Fibroblast of pulmonary artery (primary cell): ENCODE measurements around the gene AFF2.

ENCODE experiments used
- DNase-seq: peaks from one replicate; pipeline ENCODE4 v3.0.0-alpha.2; 2010; ENCODE audit warnings: low read depth
- H3K4me3 ChIP-seq: replicated peaks from 2 replicates; pipeline ENCODE4 v1.5.1; 2011; ENCODE audit warnings: low read depth, mild to moderate bottlenecking, control low read depth, low read length, moderate library complexity
- TF ChIP-seq, protein P1 (sequence below): IDR thresholded peaks from 2 replicates; pipeline ENCODE4 v1.5.1; 2011; ENCODE audit warnings: mild to moderate bottlenecking, control low read depth, low read length, inconsistent platforms; ENCODE audit errors: missing control alignments

The AFF2 gene

DNA sequence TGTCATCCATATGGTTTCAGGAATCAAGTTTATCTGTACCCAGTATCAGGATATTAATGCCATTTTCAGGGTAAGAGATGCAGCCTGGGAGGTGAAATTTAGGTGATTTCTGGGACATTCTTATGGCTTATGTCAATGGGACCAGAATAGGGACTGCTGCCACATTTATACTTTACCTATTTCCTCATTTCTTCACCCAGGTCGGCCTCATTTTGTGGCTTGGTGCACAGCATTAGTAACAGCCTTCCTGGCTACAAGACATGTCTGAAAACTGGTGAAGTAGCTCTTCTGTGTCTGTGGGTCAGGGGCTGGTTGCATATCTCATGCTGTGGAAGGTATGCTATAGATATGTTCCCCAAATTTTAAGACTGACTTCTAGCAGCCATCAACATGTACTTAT lies 284.8 kb downstream of the AFF2 start:
- H3K4me3 ChIP-seq = no peak overlapping the region
- TF ChIP-seq, protein P1, sequence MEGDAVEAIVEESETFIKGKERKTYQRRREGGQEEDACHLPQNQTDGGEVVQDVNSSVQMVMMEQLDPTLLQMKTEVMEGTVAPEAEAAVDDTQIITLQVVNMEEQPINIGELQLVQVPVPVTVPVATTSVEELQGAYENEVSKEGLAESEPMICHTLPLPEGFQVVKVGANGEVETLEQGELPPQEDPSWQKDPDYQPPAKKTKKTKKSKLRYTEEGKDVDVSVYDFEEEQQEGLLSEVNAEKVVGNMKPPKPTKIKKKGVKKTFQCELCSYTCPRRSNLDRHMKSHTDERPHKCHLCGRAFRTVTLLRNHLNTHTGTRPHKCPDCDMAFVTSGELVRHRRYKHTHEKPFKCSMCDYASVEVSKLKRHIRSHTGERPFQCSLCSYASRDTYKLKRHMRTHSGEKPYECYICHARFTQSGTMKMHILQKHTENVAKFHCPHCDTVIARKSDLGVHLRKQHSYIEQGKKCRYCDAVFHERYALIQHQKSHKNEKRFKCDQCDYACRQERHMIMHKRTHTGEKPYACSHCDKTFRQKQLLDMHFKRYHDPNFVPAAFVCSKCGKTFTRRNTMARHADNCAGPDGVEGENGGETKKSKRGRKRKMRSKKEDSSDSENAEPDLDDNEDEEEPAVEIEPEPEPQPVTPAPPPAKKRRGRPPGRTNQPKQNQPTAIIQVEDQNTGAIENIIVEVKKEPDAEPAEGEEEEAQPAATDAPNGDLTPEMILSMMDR = no peak
- DNase-seq = no peak

DNA sequence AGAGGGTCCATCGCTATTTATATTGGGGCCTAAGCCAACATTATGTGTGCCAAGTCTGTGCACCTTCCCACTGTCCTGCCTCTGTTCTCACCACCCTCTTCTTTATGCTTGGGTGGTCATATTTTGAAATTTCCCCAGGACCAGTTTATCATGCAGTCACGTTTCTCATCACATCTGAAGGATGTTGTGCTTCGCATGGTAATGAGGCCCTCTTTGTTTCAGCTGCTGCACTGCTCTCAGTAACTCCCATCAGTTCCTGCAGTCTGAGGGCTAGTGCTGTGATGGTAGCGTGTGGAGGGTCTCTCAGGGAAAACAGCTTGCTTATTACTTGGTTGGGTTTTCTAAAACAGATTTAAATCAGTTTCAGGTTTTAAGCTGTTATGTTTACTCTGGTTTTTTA lies 288.0 kb downstream of the AFF2 start:
- TF ChIP-seq, protein P1 = no peak
- H3K4me3 ChIP-seq = no peak overlapping the region
- DNase-seq = no peak

DNA sequence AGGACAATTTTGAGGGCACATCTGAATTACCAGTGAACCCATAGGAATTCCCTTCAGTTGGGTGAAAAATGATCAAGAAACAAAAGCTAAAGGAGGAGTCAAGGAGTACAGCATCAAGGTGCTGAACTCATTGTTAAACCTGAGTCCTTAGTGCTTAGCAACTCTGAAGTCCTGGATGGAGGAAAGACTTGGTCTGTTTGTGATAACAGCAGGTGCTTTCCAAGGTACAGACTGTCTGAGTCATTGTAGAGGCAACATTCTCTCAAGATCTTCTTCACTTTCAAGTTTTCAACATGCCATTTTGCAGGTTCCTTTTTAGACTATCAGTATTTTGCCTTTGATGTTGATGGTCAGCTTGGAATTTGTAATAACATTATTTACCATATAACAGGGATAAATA lies 293.9 kb downstream of the AFF2 start:
- DNase-seq = no peak
- no peak overlapping the region for H3K4me3 ChIP-seq
- TF ChIP-seq, protein P1 = no peak

- no peak for DNase-seq
- H3K4me3 ChIP-seq = no peak overlapping the region
- TF ChIP-seq, protein P1 = no peak
These were observed 304.4 kb downstream of the AFF2 start for GRCh38 chrX:148804579-148805355.

DNA sequence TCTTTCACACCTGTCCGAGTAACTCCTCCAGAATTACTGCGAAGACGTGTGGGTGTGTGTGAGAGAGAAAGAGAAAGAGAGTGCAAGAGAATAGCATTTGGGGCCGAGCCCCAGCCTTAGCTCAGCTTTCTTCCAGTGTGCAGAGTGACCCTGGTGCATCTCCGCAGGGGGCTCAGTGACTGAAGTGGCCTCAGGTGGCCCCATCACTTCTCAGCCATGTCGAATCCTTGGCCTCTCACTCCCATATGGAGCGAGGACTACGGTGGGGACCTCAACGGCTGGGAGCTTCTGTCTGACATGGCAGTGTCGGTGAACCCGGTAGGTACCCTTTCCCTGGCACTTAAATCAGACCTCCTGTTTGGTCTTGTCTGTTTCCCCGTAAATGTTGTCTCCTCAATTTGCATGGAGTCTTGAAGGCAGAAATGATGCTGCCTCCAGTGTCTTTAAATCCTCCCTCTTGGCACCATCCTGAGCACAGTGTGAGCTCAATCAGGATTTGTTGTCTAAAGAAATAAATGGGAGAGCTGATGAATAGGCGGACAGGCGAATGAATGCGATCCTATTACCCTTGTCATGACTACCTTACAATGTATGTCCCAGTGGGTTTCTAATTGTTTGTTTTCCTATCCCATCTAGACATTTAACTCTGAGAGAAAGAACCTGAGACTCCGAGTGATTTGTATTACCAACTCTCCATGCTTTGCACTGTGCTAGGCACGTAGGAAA lies 305.9 kb downstream of the AFF2 start:
- TF ChIP-seq, protein P1 = no peak
- DNase-seq = no peak
- H3K4me3 ChIP-seq = no peak overlapping the region

DNA sequence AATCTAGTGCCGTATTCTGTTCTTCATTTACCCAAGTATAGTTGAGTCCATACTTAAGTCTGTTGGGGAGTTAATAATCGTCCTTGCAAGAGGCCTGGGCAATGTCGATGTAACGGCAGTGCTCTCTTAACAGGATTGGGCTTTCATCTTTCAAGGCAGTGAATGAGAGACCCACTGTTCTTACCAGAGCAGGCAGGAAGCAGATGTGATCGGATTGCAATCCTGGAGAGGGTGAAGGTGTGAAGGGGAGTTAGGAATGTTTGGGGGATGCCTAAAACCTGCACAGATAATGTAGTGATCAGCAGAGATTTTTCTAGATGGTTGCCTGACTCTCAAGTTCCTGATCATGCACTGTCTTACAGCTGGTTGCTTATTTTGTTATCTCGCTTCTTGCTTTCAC lies 308.4 kb downstream of the AFF2 start:
- no peak overlapping the region for H3K4me3 ChIP-seq
- TF ChIP-seq, protein P1 = no peak
- no peak for DNase-seq

DNA sequence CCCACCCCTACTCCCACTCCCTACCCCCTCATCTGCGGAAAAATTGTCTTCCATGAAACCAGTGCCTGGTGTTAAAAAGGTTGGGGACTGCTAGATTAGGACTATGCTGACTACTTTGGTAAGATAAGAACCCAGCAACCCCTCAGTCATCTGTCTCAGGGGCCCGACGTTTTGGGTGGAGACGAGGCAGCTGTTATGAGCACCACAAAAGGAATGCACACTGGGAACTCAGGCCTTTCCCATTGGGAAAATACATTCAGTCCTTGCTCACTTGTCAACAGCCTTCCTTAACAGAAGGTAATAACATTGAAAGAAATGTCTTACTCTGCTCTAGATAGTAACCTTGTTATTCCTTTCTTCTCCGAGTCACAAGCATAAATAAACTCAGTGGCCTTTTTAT lies 310.8 kb downstream of the AFF2 start:
- no peak overlapping the region for H3K4me3 ChIP-seq
- TF ChIP-seq, protein P1 = no peak
- peak; percentile 29 for DNase-seq
